GM18511 (cell line): Measurements from ENCODE around the gene SPOP.
"Not testable (repeated sequence)": the region's sequence is repeated elsewhere in the genome, so short reads cannot be mapped to it uniquely, and the experiment has no call there.

Experiments used
- ATAC-seq: cut with Tn5 transposase; IDR thresholded peaks from one replicate; pipeline ENCODE4 v1.9.1; 2021; ENCODE audit warnings: mild to moderate bottlenecking, moderate library complexity; ENCODE audit not compliant: unreplicated experiment

Gene SPOP

GRCh38 chr17:49554694-49555494, 123.0 kb downstream of the SPOP start:
- ATAC-seq, result no peak

- ATAC-seq, result no peak
Observed at GRCh38 chr17:49553676-49554335, 124.1 kb downstream of the SPOP start.

- no peak for ATAC-seq
Observed at GRCh38 chr17:49552070-49552751, 125.7 kb downstream of the SPOP start.

GRCh38 chr17:49551221-49552069, 126.5 kb downstream of the SPOP start:
- no peak for ATAC-seq

- ATAC-seq, result not testable (repeated sequence)
Observed at GRCh38 chr17:49550764-49551163, 127.1 kb downstream of the SPOP start.

- no peak for ATAC-seq
Observed at GRCh38 chr17:49549691-49550678, 127.9 kb downstream of the SPOP start.

- no peak for ATAC-seq
Observed at GRCh38 chr17:49549311-49549605, 128.6 kb downstream of the SPOP start.
